ENCODE measurements around the gene TMEM164. TPM values are rescaled to one million over a fixed set of nuclear protein-coding genes. Genes with fewer than 3 reads are reported as not detected.
A peak's percentile ranks its signal among the peaks of the same experiment; 100 is the strongest.

TMEM164 gene
- total and polyA plus RNA-seq, 10 of the 15 experiments (the other 5 are each of a cell fraction or from before 2014, with no cell fraction given), result 0.61 to 18.3 (median 7.0) TPM

DNA sequence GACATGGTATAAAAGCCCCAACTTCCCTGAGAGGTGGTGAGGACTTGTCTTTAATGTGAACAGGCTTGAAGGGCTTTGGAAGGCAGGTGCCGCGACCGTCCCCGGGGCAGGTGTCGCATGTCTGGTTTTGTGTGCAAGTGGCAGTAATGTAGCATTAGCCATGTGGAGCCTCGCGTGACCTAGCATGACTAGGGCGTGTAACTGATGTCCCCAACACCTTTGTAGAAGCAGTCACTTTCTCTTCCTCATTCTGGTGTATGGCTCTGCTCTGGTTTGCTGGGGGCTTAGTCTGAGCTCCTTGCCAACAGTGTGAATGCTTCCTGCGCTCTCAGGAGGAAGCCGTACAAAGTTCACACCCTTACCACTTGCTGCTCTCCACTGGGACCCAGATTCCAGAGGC lies 169.3 kb downstream of the TMEM164 start (continued):
- peak; percentile 32 for TF ChIP-seq SP1 (IDR thresholded peaks at IDR 0.05; ENCODE audit: low read depth, low read length)
- TF ChIP-seq, protein P1, sequence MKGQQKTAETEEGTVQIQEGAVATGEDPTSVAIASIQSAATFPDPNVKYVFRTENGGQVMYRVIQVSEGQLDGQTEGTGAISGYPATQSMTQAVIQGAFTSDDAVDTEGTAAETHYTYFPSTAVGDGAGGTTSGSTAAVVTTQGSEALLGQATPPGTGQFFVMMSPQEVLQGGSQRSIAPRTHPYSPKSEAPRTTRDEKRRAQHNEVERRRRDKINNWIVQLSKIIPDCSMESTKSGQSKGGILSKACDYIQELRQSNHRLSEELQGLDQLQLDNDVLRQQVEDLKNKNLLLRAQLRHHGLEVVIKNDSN (IDR thresholded peaks at IDR 0.05; ENCODE audit: borderline replicate concordance, extremely low read length, insufficient read depth, low read depth, low read length), result peak; percentile 12
- TF ChIP-seq CBFB (IDR thresholded peaks at IDR 0.05; ENCODE audit: low read depth), result no peak
- TF ChIP-seq RUNX3 (IDR thresholded peaks at IDR 0.05; ENCODE audit: low read length), result peak; percentile 29
- peak; percentile 57 to 60; a peak in 3 of 4 replicates for TF ChIP-seq IKZF2 (IDR thresholded peaks at IDR 0.05)
- TF ChIP-seq DPF2 (IDR thresholded peaks at IDR 0.05), result peak; percentile 82
- peak; percentile 94 to 96 for TF ChIP-seq BHLHE40 (IDR thresholded peaks at IDR 0.05; ENCODE audit: borderline replicate concordance in 1 of 2, low read depth in 2 of 2, low read length in 1 of 2)
- TF ChIP-seq YBX1 (IDR thresholded peaks at IDR 0.05), result no peak
- peak; percentile 66 for TF ChIP-seq IKZF1 (conservative IDR thresholded peaks at IDR 0.05)
- TF ChIP-seq, protein P2, sequence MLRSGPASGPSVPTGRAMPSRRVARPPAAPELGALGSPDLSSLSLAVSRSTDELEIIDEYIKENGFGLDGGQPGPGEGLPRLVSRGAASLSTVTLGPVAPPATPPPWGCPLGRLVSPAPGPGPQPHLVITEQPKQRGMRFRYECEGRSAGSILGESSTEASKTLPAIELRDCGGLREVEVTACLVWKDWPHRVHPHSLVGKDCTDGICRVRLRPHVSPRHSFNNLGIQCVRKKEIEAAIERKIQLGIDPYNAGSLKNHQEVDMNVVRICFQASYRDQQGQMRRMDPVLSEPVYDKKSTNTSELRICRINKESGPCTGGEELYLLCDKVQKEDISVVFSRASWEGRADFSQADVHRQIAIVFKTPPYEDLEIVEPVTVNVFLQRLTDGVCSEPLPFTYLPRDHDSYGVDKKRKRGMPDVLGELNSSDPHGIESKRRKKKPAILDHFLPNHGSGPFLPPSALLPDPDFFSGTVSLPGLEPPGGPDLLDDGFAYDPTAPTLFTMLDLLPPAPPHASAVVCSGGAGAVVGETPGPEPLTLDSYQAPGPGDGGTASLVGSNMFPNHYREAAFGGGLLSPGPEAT (IDR thresholded peaks at IDR 0.05; ENCODE audit: low read depth), result peak; percentile 80
- TF ChIP-seq, protein P3, sequence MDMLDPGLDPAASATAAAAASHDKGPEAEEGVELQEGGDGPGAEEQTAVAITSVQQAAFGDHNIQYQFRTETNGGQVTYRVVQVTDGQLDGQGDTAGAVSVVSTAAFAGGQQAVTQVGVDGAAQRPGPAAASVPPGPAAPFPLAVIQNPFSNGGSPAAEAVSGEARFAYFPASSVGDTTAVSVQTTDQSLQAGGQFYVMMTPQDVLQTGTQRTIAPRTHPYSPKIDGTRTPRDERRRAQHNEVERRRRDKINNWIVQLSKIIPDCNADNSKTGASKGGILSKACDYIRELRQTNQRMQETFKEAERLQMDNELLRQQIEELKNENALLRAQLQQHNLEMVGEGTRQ (IDR thresholded peaks at IDR 0.05; ENCODE audit: borderline replicate concordance, low read depth, low read length), result no peak; the same call in 1 of the 2 replicates
- TF ChIP-seq BACH1 (IDR thresholded peaks at IDR 0.05; ENCODE audit: borderline replicate concordance), result peak; percentile 87; the same call in 1 of the 2 replicates
- TF ChIP-seq, protein P4, sequence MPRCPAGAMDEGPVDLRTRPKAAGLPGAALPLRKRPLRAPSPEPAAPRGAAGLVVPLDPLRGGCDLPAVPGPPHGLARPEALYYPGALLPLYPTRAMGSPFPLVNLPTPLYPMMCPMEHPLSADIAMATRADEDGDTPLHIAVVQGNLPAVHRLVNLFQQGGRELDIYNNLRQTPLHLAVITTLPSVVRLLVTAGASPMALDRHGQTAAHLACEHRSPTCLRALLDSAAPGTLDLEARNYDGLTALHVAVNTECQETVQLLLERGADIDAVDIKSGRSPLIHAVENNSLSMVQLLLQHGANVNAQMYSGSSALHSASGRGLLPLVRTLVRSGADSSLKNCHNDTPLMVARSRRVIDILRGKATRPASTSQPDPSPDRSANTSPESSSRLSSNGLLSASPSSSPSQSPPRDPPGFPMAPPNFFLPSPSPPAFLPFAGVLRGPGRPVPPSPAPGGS (IDR thresholded peaks at IDR 0.05; ENCODE audit: borderline replicate concordance, insufficient read depth, low read depth, low read length, poor library complexity, severe bottlenecking), result peak; percentile 33
- peak; percentile 96 for TF ChIP-seq SPI1 (IDR thresholded peaks at IDR 0.05; ENCODE audit: borderline replicate concordance, insufficient read depth, low read depth, low read length)
- TF ChIP-seq, protein P5, sequence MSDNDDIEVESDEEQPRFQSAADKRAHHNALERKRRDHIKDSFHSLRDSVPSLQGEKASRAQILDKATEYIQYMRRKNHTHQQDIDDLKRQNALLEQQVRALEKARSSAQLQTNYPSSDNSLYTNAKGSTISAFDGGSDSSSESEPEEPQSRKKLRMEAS (IDR thresholded peaks at IDR 0.05; ENCODE audit: low read depth, low read length), result peak; percentile 78
- no peak for TF ChIP-seq ESRRA (IDR thresholded peaks at IDR 0.05; ENCODE audit: low read length)
- peak; percentile 68; the same call in 1 of the 2 replicates for TF ChIP-seq PAX5 (IDR thresholded peaks at IDR 0.05; ENCODE audit: borderline replicate concordance, low read depth, low read length)
- no peak for TF ChIP-seq CBX5 (IDR thresholded peaks at IDR 0.05; ENCODE audit: low read depth)
- TF ChIP-seq, protein P6, sequence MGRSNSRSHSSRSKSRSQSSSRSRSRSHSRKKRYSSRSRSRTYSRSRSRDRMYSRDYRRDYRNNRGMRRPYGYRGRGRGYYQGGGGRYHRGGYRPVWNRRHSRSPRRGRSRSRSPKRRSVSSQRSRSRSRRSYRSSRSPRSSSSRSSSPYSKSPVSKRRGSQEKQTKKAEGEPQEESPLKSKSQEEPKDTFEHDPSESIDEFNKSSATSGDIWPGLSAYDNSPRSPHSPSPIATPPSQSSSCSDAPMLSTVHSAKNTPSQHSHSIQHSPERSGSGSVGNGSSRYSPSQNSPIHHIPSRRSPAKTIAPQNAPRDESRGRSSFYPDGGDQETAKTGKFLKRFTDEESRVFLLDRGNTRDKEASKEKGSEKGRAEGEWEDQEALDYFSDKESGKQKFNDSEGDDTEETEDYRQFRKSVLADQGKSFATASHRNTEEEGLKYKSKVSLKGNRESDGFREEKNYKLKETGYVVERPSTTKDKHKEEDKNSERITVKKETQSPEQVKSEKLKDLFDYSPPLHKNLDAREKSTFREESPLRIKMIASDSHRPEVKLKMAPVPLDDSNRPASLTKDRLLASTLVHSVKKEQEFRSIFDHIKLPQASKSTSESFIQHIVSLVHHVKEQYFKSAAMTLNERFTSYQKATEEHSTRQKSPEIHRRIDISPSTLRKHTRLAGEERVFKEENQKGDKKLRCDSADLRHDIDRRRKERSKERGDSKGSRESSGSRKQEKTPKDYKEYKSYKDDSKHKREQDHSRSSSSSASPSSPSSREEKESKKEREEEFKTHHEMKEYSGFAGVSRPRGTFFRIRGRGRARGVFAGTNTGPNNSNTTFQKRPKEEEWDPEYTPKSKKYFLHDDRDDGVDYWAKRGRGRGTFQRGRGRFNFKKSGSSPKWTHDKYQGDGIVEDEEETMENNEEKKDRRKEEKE (IDR thresholded peaks at IDR 0.05), result no peak
- TF ChIP-seq TCF12 (IDR thresholded peaks at IDR 0.05; ENCODE audit: low read depth, low read length), result peak; percentile 62; the same call in 1 of the 2 replicates
- no peak for TF ChIP-seq SMARCA5 (IDR thresholded peaks at IDR 0.05)
- TF ChIP-seq NBN (IDR thresholded peaks at IDR 0.05), result peak; percentile 84

Data from GM12878 (cell line).